GM18505 (cell line): Measurements from ENCODE around the gene NELL1.

ENCODE experiments used
- ATAC-seq: cut with Tn5 transposase; IDR thresholded peaks from one replicate; pipeline ENCODE4 v1.9.1; 2021; ENCODE audit not compliant: unreplicated experiment
- POLR2A ChIP-seq: IDR thresholded peaks from 4 replicates; pipeline ENCODE4 v1.6.1; 2011; ENCODE audit warnings: borderline replicate concordance; ENCODE audit not compliant: insufficient read depth, insufficient read length; ENCODE audit errors: extremely low read depth

NELL1 gene

GRCh38 chr11:21401496-21401895 is 732.1 kb downstream of the NELL1 start:
- TF ChIP-seq POLR2A = no peak
- no peak for ATAC-seq

GRCh38 chr11:21402274-21402673 is 732.9 kb downstream of the NELL1 start:
- TF ChIP-seq POLR2A = no peak
- ATAC-seq = no peak

GRCh38 chr11:21403069-21403468 is 733.7 kb downstream of the NELL1 start:
- TF ChIP-seq POLR2A = no peak
- no peak for ATAC-seq

GRCh38 chr11:21405422-21405821 is 736.0 kb downstream of the NELL1 start:
- no peak for ATAC-seq
- TF ChIP-seq POLR2A = no peak

- TF ChIP-seq POLR2A = no peak
These were observed 741.1 kb downstream of the NELL1 start for GRCh38 chr11:21410513-21410912.

GRCh38 chr11:21411104-21411503 is 741.7 kb downstream of the NELL1 start:
- no peak for ATAC-seq
- no peak for TF ChIP-seq POLR2A

More at GRCh38 chr11:21410513-21410912, 741.1 kb downstream of the NELL1 start:
- no peak for ATAC-seq

GRCh38 chr11:21411597-21411996 is 742.2 kb downstream of the NELL1 start:
- no peak for TF ChIP-seq POLR2A
- ATAC-seq = no peak

GRCh38 chr11:21412652-21413383 is 743.4 kb downstream of the NELL1 start:
- TF ChIP-seq POLR2A = no peak
- ATAC-seq = no peak

- ATAC-seq = no peak
- no peak for TF ChIP-seq POLR2A
These were observed 745.6 kb downstream of the NELL1 start for GRCh38 chr11:21414953-21415352.

- TF ChIP-seq POLR2A = no peak
- ATAC-seq = no peak
These were observed 746.2 kb downstream of the NELL1 start for GRCh38 chr11:21415606-21416005.

GRCh38 chr11:21421711-21422329 is 752.4 kb downstream of the NELL1 start:
- ATAC-seq = no peak
- TF ChIP-seq POLR2A = no peak

GRCh38 chr11:21426931-21427330 is 757.5 kb downstream of the NELL1 start:
- ATAC-seq = no peak

GRCh38 chr11:21427726-21428125 is 758.3 kb downstream of the NELL1 start:
- TF ChIP-seq POLR2A = no peak
- ATAC-seq = no peak

More at GRCh38 chr11:21426931-21427330, 757.5 kb downstream of the NELL1 start:
- no peak for TF ChIP-seq POLR2A

GRCh38 chr11:21428796-21429195 is 759.4 kb downstream of the NELL1 start:
- no peak for ATAC-seq
- TF ChIP-seq POLR2A = no peak
